PC-9 (cell line): ENCODE results near the gene SAMD5.

Experiments
- EZH2 ChIP-seq: fragments of 200-600 bp; sonication (generic); IDR thresholded peaks from 2 replicates; pipeline ENCODE4 v1.8.0; 2017; ENCODE audit warnings: antibody characterized with exemption, low read depth
- TF ChIP-seq, protein P1 (sequence below): fragments of 200-600 bp; sonication (generic); conservative IDR thresholded peaks from 2 replicates; pipeline ENCODE4 v1.6.1; 2017; ENCODE audit warnings: mixed run types, antibody characterized with exemption, mild to moderate bottlenecking, moderate library complexity

DNA sequence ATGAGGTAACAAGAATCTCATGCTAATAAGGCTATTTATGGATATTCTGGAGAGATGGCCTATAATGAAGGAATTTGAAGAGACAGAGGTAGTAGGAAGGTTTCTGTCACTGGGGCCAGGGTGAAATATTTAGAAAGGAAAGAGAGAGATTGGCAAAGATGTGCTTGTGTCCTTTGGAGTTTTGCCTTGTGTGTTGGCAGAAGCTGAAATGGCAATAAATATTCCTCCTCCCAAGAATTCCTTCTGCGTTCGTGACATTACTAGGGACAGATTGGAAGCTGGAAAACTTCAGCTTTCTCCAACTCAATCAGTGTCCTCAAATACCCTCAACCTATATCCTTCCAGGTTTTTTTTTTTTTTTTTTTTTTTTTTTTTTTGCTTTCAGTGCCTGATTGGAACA, 6.3 kb downstream of the SAMD5 start:
- TF ChIP-seq, protein P1, sequence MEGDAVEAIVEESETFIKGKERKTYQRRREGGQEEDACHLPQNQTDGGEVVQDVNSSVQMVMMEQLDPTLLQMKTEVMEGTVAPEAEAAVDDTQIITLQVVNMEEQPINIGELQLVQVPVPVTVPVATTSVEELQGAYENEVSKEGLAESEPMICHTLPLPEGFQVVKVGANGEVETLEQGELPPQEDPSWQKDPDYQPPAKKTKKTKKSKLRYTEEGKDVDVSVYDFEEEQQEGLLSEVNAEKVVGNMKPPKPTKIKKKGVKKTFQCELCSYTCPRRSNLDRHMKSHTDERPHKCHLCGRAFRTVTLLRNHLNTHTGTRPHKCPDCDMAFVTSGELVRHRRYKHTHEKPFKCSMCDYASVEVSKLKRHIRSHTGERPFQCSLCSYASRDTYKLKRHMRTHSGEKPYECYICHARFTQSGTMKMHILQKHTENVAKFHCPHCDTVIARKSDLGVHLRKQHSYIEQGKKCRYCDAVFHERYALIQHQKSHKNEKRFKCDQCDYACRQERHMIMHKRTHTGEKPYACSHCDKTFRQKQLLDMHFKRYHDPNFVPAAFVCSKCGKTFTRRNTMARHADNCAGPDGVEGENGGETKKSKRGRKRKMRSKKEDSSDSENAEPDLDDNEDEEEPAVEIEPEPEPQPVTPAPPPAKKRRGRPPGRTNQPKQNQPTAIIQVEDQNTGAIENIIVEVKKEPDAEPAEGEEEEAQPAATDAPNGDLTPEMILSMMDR: no peak
- TF ChIP-seq EZH2: no peak
